Breast epithelium (tissue), 4 donors: ENCODE measurements around the gene MYH3. TPM values are rescaled to one million over a fixed set of nuclear protein-coding genes. Genes with fewer than 3 reads are reported as not detected.

Experiments used
- DNase-seq, 2 donors: peaks; one replicate each; pipeline ENCODE4 v3.0.0-alpha.2; 2019; ENCODE audit warnings: low spot score in 2 of 2
- H3K27ac ChIP-seq, 2 donors: fragments of 200-600 bp; sonication (generic) in 1 of 2; one replicate each; pipeline ENCODE4 v1.5.1; 2016 to 2019; ENCODE audit warnings: mild to moderate bottlenecking in 1 of 2
- H3K27me3 ChIP-seq, 2 donors: fragments of 200-600 bp; sonication (generic) in 1 of 2; one replicate each; pipeline versions ENCODE4 v1.5.1 to v1.6.0; 2017 to 2019; ENCODE audit warnings: control low read depth in 1 of 2, mild to moderate bottlenecking in 1 of 2
- H3K36me3 ChIP-seq: fragments of 200-600 bp; one replicate; pipeline ENCODE4 v1.5.1; 2019
- H3K4me1 ChIP-seq, 2 donors: fragments of 200-600 bp; sonication (generic); one replicate each; pipeline ENCODE4 v1.5.1; 2016 to 2019; ENCODE audit warnings: control low read depth in 1 of 2
- H3K4me3 ChIP-seq, 3 donors: fragments of 200-600 bp; sonication (generic); 1 replicate in 2 of 3; 2 replicates in 1 of 3; pipeline ENCODE4 v1.5.1; 2016 to 2019; ENCODE audit warnings: mild to moderate bottlenecking in 3 of 3, moderate library complexity in 2 of 3
- H3K9me3 ChIP-seq, 2 donors: fragments of 200-600 bp; sonication (generic) in 1 of 2; one replicate each; pipeline ENCODE4 v1.5.1; 2016 to 2019; ENCODE audit warnings: control low read depth in 1 of 2
- POLR2A ChIP-seq: fragments of 450-650 bp; IDR thresholded peaks from one replicate; pipeline ENCODE4 v1.6.1; 2016; ENCODE audit warnings: antibody characterized with exemption, mild to moderate bottlenecking, moderate library complexity
- POLR2AphosphoS5 ChIP-seq, 3 donors: sonication (generic); formaldehyde crosslinking; IDR thresholded peaks; one replicate each; pipeline ENCODE4 v1.6.1; 2017; ENCODE audit warnings: antibody characterized with exemption in 3 of 3
- intact Hi-C: fragments of 100-400 bp; cut with DNase I; formaldehyde crosslinking; loops from one replicate; pipeline ENCODE4 v1.15.1; 2023; ENCODE audit warnings: low total_unique reads
- total RNA-seq, 3 donors: library from RNA; depleted of rRNA; stranded (reverse); fragments of >200 nt; gene quantifications; one replicate each; pipeline ENCODE4 v1.1.0, GENCODE V29; 2016
- TF ChIP-seq, protein P1 (sequence below), 3 donors: fragments of 450-650 bp; IDR thresholded peaks; one replicate each; pipeline ENCODE4 v1.5.1; 2016 to 2017; ENCODE audit warnings: antibody characterized with exemption in 3 of 3, mild to moderate bottlenecking in 3 of 3, moderate library complexity in 3 of 3

The MYH3 gene
- total RNA-seq, 3 donors from 2014 or later, result 0.80 to 2.9 (median 2.2) TPM

DNA sequence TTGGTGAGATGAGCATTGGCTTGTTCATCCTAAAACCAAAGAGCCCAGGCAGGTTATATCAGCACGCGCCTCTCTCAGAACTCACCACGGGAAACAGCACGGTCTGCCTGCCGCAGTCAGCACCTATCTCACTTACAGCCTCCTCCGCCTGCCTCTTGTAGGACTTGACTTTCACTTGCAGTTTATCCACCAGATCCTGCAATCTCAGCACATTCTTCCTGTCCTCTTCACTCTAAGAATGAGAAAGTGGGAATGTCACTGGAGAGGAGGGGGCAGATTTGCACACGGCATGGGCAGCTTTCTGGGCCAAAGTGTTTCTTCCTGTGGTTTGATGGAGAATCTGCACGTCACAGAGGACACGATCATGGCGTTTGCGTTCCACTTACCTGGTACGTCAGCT lies 27.4 kb downstream of the MYH3 start:
- Histone ChIP-seq H3K27me3 (no peaks in the 10 kb centered on the region), H3K9me3 (no peaks in the 10 kb centered on the region), H3K36me3 (no peaks in the 10 kb centered on the region), H3K4me1 (no peaks in the 10 kb centered on the region), H3K4me3 (no peak overlapping the region), H3K27ac (no peak overlapping the region)
- intact Hi-C loops, result no loop called here
- TF ChIP-seq POLR2A, result no peak
- TF ChIP-seq, protein P1, sequence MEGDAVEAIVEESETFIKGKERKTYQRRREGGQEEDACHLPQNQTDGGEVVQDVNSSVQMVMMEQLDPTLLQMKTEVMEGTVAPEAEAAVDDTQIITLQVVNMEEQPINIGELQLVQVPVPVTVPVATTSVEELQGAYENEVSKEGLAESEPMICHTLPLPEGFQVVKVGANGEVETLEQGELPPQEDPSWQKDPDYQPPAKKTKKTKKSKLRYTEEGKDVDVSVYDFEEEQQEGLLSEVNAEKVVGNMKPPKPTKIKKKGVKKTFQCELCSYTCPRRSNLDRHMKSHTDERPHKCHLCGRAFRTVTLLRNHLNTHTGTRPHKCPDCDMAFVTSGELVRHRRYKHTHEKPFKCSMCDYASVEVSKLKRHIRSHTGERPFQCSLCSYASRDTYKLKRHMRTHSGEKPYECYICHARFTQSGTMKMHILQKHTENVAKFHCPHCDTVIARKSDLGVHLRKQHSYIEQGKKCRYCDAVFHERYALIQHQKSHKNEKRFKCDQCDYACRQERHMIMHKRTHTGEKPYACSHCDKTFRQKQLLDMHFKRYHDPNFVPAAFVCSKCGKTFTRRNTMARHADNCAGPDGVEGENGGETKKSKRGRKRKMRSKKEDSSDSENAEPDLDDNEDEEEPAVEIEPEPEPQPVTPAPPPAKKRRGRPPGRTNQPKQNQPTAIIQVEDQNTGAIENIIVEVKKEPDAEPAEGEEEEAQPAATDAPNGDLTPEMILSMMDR (IDR thresholded peaks at IDR 0.05), result no peak
- TF ChIP-seq POLR2AphosphoS5 (IDR thresholded peaks at IDR 0.05), result no peak
- DNase-seq, result no peak

DNA sequence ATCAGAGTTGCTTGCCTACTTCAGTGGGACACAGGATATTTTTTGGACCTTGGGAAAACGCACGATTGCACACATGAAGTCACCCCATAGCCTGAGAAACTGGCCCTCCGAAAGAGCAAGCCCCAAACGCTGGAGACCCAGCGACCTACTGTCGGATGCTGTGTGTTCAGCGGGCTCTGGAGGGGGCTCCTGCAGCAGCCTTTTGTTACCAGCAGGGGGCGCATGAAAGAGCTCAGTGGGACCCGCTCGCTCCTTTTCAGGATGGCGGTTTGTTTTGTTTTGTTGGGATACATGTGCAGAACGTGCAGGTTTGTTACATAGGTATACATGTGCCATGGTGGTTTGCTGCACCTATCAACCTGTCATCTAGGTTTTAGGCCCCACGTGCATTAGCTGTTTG lies 28.4 kb downstream of the MYH3 start:
- no peak overlapping the region for H3K27ac ChIP-seq
- no peak for DNase-seq
- no peaks in the 10 kb centered on the region for H3K9me3 ChIP-seq
- no peaks in the 10 kb centered on the region for H3K27me3 ChIP-seq
- intact Hi-C loops, result no loop called here
- H3K36me3 ChIP-seq, result no peaks in the 10 kb centered on the region
- no peaks in the 10 kb centered on the region for H3K4me1 ChIP-seq
- H3K4me3 ChIP-seq, result no peak overlapping the region
- TF ChIP-seq, protein P1 (IDR thresholded peaks at IDR 0.05), result no peak
- TF ChIP-seq POLR2A (no peak), POLR2AphosphoS5 (IDR thresholded peaks at IDR 0.05) (no peak)

DNA sequence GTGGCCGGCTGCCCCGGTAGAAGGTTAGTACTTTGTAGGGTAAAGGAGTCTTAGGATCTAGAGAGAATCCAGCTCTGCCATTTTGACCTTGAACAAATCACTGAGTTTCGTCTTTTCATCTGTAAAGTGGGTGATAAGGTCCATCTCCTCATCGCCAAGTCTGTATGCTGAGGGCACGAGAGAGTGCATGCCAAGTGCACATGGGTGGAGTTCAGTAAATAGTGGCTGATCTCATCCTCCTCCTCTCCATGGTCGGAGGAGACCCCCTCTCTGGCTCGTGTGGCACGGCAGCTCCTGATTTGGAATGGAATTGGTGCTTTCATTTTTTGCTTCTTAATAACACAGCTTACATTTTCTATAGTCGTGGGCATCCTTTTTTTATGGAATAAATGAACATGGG lies 30.7 kb downstream of the MYH3 start:
- H3K27me3 ChIP-seq, result no peaks in the 10 kb centered on the region

DNA sequence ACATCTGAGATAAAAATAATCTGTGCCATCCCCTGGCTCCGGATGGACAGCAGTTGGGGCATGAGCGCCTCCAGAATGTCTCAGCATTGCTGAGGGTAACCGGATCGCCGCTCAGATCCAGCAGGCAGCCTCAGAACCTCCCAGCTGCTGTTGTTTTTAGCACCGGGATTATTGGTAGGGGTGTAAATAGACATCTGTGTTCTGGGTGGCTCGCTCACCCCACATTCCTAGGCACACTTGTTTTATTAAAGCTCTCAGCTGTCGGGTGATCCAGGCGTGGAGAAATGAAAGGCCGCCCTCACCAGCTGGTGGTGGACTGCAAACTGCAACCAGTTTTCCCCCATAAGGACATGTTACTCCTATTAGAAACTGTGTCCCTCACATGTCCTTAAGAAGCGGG lies 32.1 kb downstream of the MYH3 start:
- intact Hi-C loops, result no loop called here
- H3K27ac ChIP-seq, result peak overlapping the region in 1 of 2 donors; percentile 12
- H3K27me3 ChIP-seq, result no peaks in the 10 kb centered on the region

More for the DNA sequence above, 30.7 kb downstream of the MYH3 start:
- Histone ChIP-seq H3K9me3 (no peaks in the 10 kb centered on the region), H3K4me1 (no peaks in the 10 kb centered on the region), H3K36me3 (no peaks in the 10 kb centered on the region), H3K27ac (no peak overlapping the region), H3K4me3 (no peak overlapping the region)
- intact Hi-C loops, result no loop called here
- DNase-seq, result no peak
- TF ChIP-seq, protein P1 (IDR thresholded peaks at IDR 0.05), result no peak
- TF ChIP-seq POLR2A, result no peak
- no peak for TF ChIP-seq POLR2AphosphoS5 (IDR thresholded peaks at IDR 0.05)

DNA sequence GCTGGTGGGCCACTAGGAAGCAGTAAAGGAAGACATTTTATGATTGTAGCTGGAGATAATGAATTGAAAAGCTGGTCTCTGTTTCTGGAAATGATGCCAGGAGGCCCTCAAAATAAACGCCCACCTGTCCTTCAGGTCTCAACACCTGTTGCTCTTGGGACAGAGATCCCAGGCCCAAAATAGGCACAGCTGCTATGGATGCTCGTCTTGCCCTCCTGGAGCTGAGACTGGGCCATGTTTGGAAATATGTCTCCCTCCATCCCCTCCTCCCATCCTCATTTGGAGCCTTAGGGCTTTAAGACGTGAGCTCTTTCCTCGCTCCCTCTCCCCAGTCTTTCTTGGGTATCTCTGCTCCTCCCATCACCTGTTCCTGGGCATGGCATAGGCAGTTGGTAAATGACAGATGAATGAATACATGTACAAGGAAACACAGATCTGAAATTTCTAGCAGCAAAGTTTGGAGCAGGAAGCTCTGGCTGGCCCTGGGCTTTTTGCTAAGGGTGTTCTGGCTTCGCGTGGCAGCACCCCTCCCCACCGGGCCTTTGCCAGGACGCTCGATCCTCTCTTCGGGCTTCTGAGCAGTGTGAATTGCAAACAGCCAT lies 33.3 kb downstream of the MYH3 start:
- H3K4me3 ChIP-seq, result no peak overlapping the region
- H3K27ac ChIP-seq, result peak overlapping the region; percentile 43 to 68
- intact Hi-C loops, result no loop called here
- H3K36me3 ChIP-seq, result no peaks in the 10 kb centered on the region
- H3K4me1 ChIP-seq, result no peaks in the 10 kb centered on the region
- H3K9me3 ChIP-seq, result no peaks in the 10 kb centered on the region
- DNase-seq, result no peak
- TF ChIP-seq POLR2A, result no peak
- TF ChIP-seq POLR2AphosphoS5 (IDR thresholded peaks at IDR 0.05), result no peak
- TF ChIP-seq, protein P1 (IDR thresholded peaks at IDR 0.05), result no peak
- H3K27me3 ChIP-seq, result no peaks in the 10 kb centered on the region

More for the DNA sequence above, 32.1 kb downstream of the MYH3 start:
- H3K36me3 ChIP-seq, result no peaks in the 10 kb centered on the region
- H3K9me3 ChIP-seq, result no peaks in the 10 kb centered on the region
- H3K4me3 ChIP-seq, result no peak overlapping the region
- TF ChIP-seq, protein P1 (IDR thresholded peaks at IDR 0.05), result no peak
- TF ChIP-seq POLR2AphosphoS5 (IDR thresholded peaks at IDR 0.05) (no peak), POLR2A (no peak)
- H3K4me1 ChIP-seq, result no peaks in the 10 kb centered on the region
- DNase-seq, result no peak
